Adrenal gland (tissue), 12 donors: Measurements from ENCODE around the gene IMPDH1. TPM values are rescaled to one million over a fixed set of nuclear protein-coding genes. Genes with fewer than 3 reads are reported as not detected.

Source experiments
- DNase-seq, 7 donors: peaks; one replicate each; pipeline ENCODE4 v3.0.0-alpha.2; 2019 to 2020
- H3K27ac ChIP-seq, 5 donors: fragments of 200-600 bp; sonication (generic) in 4 of 5; 1 replicate in 3 of 5; 2 replicates in 2 of 5; pipeline versions ENCODE4 v1.5.1 to v1.8.0; 2016 to 2020; ENCODE audit warnings: mild to moderate bottlenecking in 1 of 5
- H3K27me3 ChIP-seq: fragments of 200-600 bp; 2 replicates; pipeline ENCODE4 v1.8.0; 2021
- H3K36me3 ChIP-seq, 2 donors: fragments of 200-600 bp; replicated peaks in 1 of 2; 1 replicate in 1 of 2; 2 replicates in 1 of 2; pipeline versions ENCODE4 v1.5.1 to v1.8.0; 2018 to 2022
- H3K4me1 ChIP-seq, 2 donors: fragments of 200-600 bp; replicated peaks in 1 of 2; 1 replicate in 1 of 2; 2 replicates in 1 of 2; pipeline versions ENCODE4 v1.5.1 to v1.8.0; 2018 to 2021
- H3K4me3 ChIP-seq, 4 donors: fragments of 200-600 bp; sonication (generic) in 3 of 4; one replicate each; pipeline ENCODE4 v1.5.1; 2016 to 2018
- H3K9me3 ChIP-seq, 3 donors: fragments of 200-600 bp; sonication (generic) in 1 of 3; replicated peaks in 1 of 3; 1 replicate in 2 of 3; 2 replicates in 1 of 3; pipeline versions ENCODE4 v1.5.1 to v1.8.0; 2016 to 2021
- POLR2A ChIP-seq, 2 donors: fragments of 450-650 bp; IDR thresholded peaks; one replicate each; pipeline ENCODE4 v1.6.1; 2017; ENCODE audit warnings: antibody characterized with exemption in 2 of 2, mild to moderate bottlenecking in 2 of 2, moderate library complexity in 1 of 2
- WGBS, 4 donors: extraction: QIAGEN DNeasy Blood & Tissue Kit in 2 of 4; methylation state at CpG; one replicate each; pipeline versions ENCODE4 v1.1.5 to v1.1.7; 2013 to 2017; 5-methylcytosine and 5-hydroxymethylcytosine counted together
- intact Hi-C, 2 donors: fragments of 100-400 bp; cut with DNase I; formaldehyde crosslinking; loops; one replicate each; pipeline versions ENCODE4 v1.14.1 to v1.15.0; 2022 to 2023
- polyA plus RNA-seq, 3 donors: library from polyadenylated mRNA; stranded (reverse); fragments of 200-250 nt in 2 of 3; fragments of 350-450 nt in 1 of 3; fragmentation: Illumina TruSeq in 1 of 3; extraction: RNeasy Lipid Tissue Mini Kit (QIAGEN cat#74804) in 1 of 3; gene quantifications; one replicate each; pipeline ENCODE4 v1.2.3, GENCODE V29; 2013 to 2014
- total RNA-seq, 9 donors: library from RNA; depleted of rRNA in 4 of 9; stranded (reverse); fragments of >200 nt in 4 of 9; fragments of 120-200 nt in 1 of 9; fragmentation: NEBNext Ultra II Directional in 1 of 9; extraction: Animal tissue kit (Norgen Biotek cat#: 25700) in 1 of 9; gene quantifications; one replicate each; pipeline versions ENCODE4 v1.1.0 to v1.2.4, GENCODE V29; 2013 to 2023
- TF ChIP-seq, protein P1 (sequence below), 6 experiments: fragments of 450-650 bp in 4 of 6; fragments of 200-600 bp in 2 of 6; sonication (generic) in 1 of 6; IDR thresholded peaks; 1 replicate in 5 of 6; 2 replicates in 1 of 6; pipeline versions ENCODE4 v1.5.1 to v1.8.0; 2016 to 2021; ENCODE audit warnings: antibody characterized with exemption in 6 of 6, mild to moderate bottlenecking in 2 of 6, moderate library complexity in 1 of 6
- donor health status: healthy with polysubstance abuse.
- donor health status: Bipolar disorder and iron deficiency.
- donor health status: DM: yes; HTN: yes; CAD: no.
- donor health status: DM: no; HTN: no; CAD: no.
- donor health status: DM: no; HTN: no; CAD: no.
- donor health status: DM: yes; HTN: yes; CAD: no.

IMPDH1 gene
- total and polyA plus RNA-seq, 12 donors, result 11.8 to 52.4 (median 32.4) TPM

DNA sequence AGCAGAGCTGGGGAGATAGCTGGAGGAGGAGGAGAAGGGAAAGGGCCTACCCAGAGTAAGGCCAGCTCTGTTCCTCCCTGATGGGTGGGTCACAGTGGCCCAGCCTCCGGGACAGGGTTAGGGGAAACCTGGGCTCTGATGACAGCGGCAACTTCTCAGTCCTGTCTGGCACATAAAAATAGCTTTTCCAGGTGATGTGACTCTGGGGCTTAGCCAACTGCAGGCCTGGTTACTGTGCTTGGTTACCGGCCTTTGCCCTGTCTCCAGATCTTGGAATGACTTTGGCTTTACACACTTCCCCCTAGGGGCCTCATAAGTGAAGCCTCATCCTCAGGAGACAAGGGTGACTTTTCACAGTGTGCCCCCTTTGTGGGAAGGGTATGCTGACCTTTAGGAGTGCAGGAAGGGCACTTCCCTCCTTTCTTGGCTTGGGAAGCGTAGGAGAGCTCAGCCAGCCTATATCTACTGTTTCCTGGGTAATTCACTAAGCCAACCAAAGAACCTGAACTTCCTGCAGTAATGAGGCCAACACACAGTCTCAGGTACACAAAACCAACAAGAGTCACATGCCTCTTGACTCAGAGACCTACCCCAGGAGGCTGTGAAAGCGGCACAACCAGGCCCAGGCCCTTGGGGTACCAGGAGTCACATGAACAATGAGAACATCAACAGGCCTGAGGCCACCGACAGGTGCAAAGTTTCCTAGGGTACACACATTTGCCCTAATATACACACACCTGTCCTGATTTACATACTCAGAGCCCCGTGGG lies 34.2 kb upstream of the IMPDH1 start:
- no peaks in the 10 kb centered on the region for H3K36me3 ChIP-seq
- H3K4me1 ChIP-seq, result no peaks in the 10 kb centered on the region
- no peaks in the 10 kb centered on the region for H3K27me3 ChIP-seq
- TF ChIP-seq POLR2A (IDR thresholded peaks at IDR 0.05), result no peak
- TF ChIP-seq, protein P1, sequence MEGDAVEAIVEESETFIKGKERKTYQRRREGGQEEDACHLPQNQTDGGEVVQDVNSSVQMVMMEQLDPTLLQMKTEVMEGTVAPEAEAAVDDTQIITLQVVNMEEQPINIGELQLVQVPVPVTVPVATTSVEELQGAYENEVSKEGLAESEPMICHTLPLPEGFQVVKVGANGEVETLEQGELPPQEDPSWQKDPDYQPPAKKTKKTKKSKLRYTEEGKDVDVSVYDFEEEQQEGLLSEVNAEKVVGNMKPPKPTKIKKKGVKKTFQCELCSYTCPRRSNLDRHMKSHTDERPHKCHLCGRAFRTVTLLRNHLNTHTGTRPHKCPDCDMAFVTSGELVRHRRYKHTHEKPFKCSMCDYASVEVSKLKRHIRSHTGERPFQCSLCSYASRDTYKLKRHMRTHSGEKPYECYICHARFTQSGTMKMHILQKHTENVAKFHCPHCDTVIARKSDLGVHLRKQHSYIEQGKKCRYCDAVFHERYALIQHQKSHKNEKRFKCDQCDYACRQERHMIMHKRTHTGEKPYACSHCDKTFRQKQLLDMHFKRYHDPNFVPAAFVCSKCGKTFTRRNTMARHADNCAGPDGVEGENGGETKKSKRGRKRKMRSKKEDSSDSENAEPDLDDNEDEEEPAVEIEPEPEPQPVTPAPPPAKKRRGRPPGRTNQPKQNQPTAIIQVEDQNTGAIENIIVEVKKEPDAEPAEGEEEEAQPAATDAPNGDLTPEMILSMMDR (IDR thresholded peaks at IDR 0.05), result no peak
- DNase-seq, result no peak
- no peak overlapping the region for H3K4me3 ChIP-seq
- H3K9me3 ChIP-seq, result no peaks in the 10 kb centered on the region
- 85 to 88% (median 86%) methylated on average over 5 to 7 of the region's 7 CpGs for WGBS, 4 donors
- intact Hi-C loops, result no loop called here
- no peak overlapping the region for H3K27ac ChIP-seq

DNA sequence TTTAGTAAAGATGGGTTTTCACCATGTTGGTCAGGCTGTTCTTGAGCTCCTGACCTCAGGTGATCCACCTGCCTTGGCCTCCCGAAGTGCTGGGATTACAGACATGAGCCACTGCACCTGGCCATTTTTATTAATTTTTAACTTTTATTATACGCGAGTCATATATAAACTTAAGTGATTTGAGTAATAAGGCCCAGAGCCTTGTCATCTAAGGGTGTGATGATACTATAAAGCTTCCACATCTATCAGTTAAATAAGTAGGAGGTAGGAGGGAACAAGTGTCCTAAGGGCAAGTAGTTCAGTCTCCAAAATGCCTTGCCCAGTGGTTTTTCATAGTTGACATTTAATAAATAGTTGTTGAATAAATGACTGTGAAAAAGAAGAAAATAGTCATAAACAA lies 32.6 kb upstream of the IMPDH1 start:
- no peak for DNase-seq
- WGBS, 4 donors, result 79 to 95% (median 91%) methylated on average over 3 of the region's 3 CpGs
- TF ChIP-seq, protein P1 (IDR thresholded peaks at IDR 0.05), result no peak
- no peak for TF ChIP-seq POLR2A (IDR thresholded peaks at IDR 0.05)

GRCh38 chr7:128437426-128438332 lies 27.9 kb upstream of the IMPDH1 start:
- Histone ChIP-seq H3K36me3 (no peaks in the 10 kb centered on the region), H3K27ac (no peak overlapping the region), H3K4me3 (no peak overlapping the region), H3K27me3 (no peaks in the 10 kb centered on the region), H3K4me1 (no peaks in the 10 kb centered on the region), H3K9me3 (no peaks in the 10 kb centered on the region)
- DNase-seq, result no peak
- WGBS, 4 donors, result 80 to 86% (median 84%) methylated on average over 8 of the region's 8 CpGs
- TF ChIP-seq, protein P1 (IDR thresholded peaks at IDR 0.05), result no peak
- TF ChIP-seq POLR2A (IDR thresholded peaks at IDR 0.05), result no peak
- intact Hi-C loops, result no loop called here

More for the DNA sequence above, 32.6 kb upstream of the IMPDH1 start:
- Histone ChIP-seq H3K4me3 (no peak overlapping the region), H3K9me3 (no peaks in the 10 kb centered on the region), H3K4me1 (no peaks in the 10 kb centered on the region), H3K27ac (no peak overlapping the region), H3K36me3 (no peaks in the 10 kb centered on the region), H3K27me3 (no peaks in the 10 kb centered on the region)
- intact Hi-C loops, result no loop called here

- intact Hi-C loops, result no loop called here
- Histone ChIP-seq H3K27me3 (no peaks in the 10 kb centered on the region), H3K4me1 (no peaks in the 10 kb centered on the region), H3K4me3 (no peak overlapping the region), H3K36me3 (no peaks in the 10 kb centered on the region), H3K27ac (no peak overlapping the region), H3K9me3 (no peaks in the 10 kb centered on the region)
- WGBS, 4 donors, result 78 to 87% (median 79%) methylated on average over 3 of the region's 3 CpGs
- no peak for TF ChIP-seq POLR2A (IDR thresholded peaks at IDR 0.05)
- TF ChIP-seq, protein P1 (IDR thresholded peaks at IDR 0.05), result no peak
- no peak for DNase-seq
Measured at GRCh38 chr7:128435327-128435686, 25.5 kb upstream of the IMPDH1 start.
